Activated CD8-positive, alpha-beta memory T cell treated with anti-CD3 and anti-CD28 coated beads for 1 hour (primary cell): ENCODE results near the gene KRT86.
"Not testable (repeated sequence)": the region's sequence is repeated elsewhere in the genome, so short reads cannot be mapped to it uniquely, and the experiment has no call there.

Source experiments
- DNase-seq, 2 donors: peaks; one replicate each; pipeline ENCODE4 v3.0.0-alpha.2; 2020; ENCODE audit warnings: low read depth in 1 of 2; ENCODE audit errors: extremely low read depth in 1 of 2

The KRT86 gene

DNA sequence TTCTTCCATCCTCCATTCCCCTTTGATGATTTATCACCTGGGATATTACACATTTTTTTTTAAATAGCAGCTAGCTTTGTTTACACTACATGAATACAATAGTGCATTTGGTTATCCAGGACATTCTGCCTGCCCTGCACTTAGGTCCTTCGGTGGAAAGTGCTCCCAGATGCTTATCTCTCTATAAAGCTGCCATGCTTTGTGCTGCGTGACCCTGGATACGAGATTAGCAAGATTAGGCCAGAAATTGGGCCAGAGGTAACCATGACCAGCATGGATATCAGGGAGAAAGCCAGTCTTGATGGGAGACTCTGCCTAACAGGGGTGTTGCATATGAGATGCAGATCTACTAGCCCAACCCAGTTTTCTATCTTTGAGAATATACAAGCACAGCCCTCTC lies 58.9 kb downstream of the KRT86 start:
- no peak for DNase-seq

DNA sequence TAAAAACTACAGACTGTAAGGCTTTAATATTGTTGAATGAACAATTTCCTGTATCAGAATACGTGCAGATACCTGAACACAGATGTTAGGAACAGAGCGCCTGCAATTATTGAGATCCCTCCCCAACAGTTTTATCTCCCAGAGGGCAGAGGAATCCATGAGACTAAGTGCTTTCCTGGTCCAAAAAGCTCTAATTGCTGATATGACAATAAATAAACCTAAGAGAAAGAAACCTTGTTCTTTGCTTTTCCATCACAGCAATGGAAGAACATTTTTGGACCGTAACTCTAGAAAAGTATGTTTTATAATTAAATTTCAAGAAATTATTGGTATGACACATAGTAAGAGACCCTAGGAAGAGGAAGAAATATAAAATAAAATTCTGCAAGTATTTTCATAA lies 59.7 kb downstream of the KRT86 start:
- no peak for DNase-seq

DNA sequence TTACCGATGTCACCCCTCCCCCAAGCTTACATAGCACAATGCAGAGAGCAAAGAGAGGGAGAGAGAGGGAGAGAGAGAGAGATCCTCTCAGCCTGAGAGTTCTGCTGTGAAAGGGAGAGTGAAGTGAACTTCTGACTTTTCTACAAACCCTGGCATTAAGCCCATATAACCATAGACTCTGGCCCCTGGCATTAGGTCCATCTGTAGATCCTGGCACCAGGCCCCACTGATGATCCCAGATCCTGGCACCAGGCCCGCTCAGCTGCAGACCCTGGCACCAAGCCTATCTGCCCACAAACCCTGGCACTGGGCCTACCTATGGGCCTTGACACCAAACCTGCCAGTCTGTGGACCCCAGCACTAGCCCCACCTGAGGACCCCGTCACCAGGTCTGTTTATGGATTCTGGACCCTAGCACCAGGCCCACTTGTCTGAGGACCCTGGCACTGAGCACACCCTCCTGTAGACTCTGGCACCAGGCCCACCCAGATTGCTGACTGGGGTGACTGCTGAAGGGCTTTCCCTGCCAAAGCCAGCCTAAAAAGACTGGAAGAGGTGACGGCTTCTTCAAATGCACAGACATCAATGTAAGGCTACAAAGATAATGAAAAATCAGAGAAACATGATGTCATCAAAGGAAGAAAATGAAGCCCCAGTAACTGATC lies 61.3 kb downstream of the KRT86 start:
- DNase-seq: no peak

DNA sequence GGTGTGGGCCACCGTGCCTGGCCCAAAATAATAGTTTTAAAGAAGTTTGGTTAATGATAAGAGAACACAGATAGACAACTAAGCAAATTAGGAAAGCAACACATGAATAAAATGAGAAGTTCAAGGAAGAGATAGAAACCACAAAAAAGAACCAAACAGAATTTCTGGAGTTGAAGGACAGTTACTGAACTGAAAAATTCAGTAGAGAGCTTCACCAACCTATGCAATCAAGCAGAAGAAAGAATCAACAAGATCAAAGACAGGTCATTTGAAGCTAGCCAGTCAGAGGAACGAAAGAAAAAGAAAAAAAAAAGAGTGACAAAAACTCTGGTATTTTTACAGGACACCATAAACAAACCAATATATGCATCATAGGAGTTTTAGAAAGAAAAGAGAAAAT lies 62.2 kb downstream of the KRT86 start:
- no peak for DNase-seq

DNA sequence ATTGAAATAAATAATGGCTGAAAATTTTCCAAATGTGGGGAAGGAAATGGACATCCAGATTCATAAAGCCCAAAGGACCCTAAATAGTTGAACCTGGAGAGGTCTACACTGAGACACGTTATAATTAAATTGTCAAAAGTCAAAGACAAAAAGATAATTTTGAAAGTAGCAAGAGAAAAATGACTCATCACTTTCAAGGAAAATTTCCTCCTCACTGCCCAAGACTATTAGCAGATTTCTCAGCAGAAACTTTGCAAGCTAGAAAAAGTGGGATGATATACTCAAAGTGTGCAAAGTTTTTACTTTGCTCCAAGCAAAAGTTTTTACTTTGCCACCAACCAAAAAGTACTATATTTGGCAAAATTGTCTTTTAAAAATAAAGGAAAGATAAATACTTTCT lies 62.6 kb downstream of the KRT86 start:
- no peak for DNase-seq

DNA sequence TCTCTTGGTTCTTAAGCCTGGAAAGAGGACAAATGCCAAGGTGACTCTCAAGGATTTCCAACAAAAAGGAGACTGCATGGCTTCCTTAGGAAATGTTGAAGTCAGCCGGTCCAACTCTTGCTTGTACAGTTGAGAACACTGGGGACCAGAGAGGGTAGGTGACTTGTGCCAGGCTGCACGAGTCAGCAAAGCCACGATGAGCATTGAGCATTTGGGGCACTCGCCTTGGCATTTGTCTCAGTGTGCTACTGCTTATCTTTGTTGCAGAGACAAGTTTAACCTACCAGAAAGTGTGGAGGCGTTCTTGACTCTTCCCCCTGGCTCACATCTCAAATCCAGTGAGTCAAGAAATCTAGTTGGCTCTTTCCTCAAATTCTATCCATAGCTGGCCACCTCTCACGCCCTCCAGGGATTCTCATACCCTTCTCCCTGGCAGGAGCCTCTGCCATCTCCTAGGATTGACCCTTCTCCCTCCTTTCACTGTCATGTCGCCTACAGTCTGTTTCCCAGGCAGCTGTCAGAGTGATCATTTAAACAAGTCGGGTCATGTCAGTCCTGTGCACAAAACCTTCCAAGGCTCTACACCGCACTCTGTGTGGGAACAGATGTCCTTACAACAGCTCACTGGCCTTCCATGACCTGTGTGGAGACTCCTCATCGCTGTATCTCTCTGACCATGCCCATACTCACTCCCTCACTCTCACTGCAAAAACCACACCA lies 64.0 kb downstream of the KRT86 start:
- no peak for DNase-seq

DNA sequence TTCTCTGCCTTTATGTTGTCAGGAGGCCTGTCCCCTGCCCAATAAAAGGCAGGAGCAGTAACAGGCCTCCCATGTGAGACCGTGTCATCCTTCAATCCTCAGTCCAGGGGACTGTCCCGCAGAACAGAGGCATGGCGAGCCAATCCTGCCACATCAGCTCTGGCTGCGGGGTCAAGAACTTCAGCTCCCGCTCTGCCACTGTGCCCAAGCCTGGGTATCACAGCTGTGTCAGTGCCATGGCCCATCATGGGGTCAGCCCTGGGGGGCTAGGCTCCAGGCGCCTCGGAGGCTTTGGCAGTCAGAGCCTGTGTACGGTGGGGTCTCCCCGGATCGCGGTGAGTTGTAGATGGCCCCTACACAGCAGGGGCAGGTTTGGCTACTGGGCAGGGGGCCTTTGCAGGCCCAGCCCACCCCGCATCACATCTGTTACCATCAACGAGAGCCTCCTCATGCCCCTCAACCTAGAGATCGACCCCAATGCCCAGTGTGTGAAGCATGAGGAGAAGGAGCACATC lies 66.7 kb downstream of the KRT86 start:
- no peak for DNase-seq

DNA sequence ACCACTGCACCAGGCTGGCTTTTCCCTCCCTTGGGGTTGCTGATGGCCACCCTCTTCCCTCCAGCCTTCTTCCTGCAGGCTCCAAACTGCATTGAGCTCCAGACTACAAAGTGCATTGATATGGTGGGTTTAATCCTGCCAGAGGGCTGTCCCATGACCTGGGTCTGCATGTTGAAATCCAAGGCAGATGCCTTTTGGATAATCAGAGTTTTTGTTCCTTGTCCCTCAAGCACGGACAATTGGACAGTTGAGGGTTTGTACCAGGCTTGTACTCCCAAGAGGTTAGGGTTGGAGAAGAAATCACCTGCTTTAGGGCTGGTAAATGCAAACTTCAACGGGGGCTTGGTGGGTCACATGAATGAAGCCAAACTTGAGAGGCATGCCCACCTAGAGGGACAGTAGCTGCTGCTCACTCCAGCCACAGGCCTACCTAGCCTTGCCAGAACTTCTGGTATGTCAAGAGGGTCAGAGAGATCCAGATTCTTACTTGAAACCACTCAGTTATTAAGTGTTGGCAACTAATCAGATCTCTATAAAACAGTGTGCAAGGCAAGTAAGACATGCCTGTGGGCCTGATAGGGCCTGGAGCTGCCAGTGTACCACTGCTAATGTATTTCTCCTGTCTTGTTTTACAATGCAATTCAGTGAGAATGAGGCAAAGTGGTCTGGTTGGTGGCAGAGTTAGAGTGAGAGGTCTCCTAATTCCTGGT lies 68.5 kb downstream of the KRT86 start:
- no peak for DNase-seq

DNA sequence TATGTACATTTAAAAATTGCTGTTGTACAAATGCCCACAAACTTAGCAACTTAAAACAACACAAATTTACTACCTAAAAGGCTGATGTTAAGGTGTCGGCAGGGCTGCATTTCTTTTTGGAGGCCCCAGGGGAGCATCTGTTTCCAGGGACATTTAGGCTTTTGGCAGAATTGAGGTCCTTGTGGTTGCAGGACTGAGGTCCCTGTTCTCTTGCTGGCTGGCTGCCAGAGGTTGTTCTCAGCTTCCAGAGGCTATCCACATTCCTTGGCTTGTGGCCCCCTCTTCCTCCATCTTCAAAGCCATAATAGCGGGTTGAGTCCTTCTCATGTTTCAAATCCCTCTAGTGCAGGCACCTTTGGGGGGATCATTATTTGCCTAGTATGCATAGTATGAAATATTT lies 69.1 kb downstream of the KRT86 start:
- no peak for DNase-seq

DNA sequence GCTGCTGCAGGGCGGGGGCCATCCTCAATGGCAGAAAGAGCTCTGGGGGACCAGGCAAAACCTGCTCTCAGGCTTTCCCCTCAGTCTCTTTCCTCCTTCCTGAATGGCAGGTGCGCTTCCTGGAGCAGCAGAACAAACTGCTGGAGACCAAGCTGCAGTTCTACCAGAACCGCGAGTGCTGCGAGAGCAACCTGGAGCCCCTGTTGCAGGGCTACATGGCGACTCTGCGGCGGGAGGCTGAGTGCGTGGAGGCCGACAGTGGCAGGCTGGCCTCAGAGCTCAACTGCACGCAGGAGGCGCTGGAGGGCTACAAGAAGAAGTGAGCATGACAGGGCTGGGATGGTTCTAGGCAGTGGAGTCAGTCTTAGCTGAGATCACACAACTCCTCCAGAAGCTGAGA lies 69.7 kb downstream of the KRT86 start:
- DNase-seq: no peak

DNA sequence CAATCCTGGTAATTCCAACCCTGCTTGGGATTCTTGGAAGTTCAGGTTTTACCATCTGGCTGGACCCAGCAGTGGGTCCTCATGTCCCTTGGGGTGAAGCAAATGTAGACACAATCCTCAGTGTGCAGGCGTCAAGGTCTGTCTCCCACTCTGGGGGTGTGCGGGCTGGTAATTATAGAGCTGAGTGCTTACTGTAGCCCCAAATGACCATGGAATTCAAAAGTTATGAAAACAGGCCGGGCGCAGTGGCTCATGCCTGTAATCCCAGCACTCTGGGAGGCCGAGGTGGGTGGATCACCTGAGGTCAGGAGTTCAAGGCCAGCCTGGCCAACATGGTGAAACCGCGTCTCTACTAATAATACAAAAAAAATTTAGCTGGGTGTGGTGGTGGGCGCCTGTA lies 70.6 kb downstream of the KRT86 start:
- DNase-seq: not testable (repeated sequence)

DNA sequence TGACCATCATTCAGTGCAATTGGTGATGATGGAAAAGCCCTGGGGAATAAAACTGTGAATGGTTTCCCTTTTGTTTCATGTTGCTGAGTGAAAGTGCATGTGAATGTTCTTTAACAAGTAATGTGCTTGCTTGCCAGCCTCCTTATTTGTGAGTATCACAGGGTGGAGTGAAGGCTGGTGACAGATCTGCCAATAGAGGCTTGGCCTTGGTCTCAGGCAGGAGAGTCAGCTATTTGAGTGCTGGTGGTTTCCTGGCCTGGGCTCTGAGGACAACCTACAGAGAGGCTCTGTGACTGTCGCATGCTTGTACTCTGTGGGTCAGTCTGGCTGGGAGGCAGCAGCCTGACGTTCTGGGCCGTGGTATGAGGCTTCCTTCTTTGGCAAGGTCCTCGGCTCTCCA lies 72.1 kb downstream of the KRT86 start:
- no peak for DNase-seq

DNA sequence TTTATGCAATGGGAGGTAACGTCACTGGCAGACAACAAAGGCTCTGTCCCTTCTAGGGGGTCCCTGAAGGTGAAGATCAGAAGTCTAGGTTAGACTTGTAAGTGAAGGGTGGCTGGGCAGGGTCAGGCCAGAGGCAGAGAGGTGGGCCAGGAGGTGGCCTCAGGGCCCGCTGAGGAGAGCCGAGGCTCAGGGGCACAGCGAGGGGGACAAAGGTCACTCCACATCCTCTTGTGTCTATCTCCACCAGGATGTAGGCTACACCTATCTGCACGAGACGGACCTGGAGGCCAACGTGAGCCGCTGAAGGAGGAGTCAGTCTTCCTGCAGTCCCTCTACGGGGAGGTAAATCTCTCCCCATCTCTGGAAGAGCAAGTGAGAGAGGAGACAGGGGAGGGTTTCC lies 72.6 kb downstream of the KRT86 start:
- no peak for DNase-seq

DNA sequence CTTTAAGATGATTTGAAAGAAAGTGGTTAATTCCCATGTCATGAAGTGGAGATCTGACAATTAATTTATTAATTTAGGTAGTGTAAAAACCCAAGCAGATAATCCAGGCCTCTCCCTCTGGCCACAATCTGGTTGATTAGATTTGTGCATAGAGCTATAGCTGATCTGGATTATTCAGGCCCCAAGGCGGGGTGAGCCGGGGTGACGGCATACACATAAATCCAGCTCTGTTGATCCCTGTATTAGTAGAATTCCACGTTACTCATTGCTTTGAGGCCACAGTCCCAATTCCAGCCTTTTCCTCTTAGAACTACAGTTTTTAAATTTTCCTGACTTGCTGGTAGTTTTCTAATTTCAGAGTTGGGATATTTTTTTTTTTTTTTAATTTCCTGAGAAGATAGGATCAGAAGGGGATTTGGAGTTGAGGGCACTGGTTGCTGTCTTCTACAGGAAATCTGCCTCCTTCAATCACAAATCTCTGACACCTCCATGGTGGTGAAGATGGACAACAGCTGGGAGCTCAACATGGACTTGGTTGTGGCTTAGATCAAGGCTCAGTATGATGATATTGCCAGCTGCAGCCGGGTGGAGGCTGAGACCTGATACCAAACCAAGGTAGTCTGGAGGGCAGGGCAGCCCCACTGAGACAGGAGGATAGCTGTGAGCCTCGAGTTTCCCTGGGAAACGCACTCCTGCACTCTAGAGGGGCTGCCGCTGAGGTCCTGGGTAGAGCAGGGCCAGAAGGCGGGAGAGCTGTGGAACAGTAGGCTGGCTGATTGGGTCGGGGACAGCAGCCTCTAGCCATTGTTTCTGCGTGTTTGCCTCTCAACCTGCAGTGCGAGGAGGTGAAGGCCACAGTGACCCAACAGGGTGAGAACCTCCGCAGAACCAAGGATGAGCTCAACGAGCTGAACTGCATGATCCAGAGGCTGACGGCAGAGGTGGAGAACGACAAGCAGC lies 73.4 kb downstream of the KRT86 start:
- DNase-seq: no peak

DNA sequence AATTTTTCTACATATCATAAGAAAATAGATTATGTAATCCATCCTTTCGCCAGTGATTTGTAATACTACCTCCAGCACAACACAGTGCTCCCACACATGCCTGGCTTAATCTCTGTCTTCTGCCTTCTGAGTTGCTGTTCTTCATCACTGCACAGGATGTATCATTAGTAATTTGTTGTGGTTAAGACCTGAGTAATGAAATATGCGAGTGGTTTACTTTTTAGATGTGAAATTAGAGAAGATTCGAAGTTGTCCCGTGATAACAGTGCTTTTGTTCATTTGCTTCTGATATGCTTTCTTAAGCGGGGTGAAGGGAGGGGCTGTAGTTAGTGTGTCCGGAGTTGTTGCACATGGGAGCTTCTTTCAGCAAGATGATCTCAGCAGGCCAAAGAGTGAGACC lies 74.8 kb downstream of the KRT86 start:
- no peak for DNase-seq

DNA sequence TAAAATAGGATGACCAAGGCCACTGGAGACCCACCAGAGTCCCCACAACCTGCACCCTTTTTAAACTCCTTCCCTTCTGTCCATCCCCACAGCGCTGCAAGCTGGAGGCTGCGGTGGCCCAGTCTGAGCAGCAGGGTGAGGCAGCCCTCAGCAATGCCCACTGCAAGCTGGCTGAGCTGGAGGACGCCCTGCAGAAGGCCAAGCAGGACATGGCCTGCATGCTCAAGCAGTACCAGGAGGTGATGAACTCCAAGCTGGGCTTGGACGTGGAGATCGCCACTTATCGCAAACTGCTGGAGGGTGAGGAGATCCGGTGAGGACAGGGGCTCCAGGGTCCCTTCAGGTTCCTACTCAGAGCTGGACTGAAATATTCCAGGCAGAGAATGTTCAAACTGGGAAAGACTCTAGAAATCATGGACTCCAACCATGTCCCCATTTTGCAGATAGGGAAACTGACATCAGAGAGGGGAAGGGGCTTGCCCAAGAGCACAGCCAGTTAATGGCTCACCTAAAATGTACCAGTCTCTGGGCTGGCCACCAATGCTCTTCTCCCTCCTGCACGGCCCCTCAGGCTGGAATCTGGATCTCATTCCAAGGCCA lies 75.7 kb downstream of the KRT86 start:
- DNase-seq: no peak

DNA sequence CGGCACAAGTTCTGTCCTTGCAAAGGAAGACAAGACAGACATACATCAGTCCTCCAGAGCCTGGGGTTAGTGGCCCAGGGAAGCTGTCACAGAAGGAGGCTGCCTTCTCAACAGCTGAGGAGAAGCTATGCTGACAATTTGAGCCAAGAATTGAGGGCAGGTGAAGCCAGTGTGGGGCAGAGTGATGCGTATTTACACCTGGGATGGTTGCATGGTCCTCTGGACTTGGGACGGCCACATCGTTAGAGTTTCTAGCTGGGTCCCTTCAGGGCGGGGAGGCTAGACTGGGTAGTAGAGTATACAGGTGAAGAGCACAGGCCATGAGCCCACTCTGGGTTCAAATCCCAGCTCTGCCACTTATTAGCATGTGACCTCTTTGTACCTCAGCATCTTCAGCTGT lies 76.3 kb downstream of the KRT86 start:
- no peak for DNase-seq

DNA sequence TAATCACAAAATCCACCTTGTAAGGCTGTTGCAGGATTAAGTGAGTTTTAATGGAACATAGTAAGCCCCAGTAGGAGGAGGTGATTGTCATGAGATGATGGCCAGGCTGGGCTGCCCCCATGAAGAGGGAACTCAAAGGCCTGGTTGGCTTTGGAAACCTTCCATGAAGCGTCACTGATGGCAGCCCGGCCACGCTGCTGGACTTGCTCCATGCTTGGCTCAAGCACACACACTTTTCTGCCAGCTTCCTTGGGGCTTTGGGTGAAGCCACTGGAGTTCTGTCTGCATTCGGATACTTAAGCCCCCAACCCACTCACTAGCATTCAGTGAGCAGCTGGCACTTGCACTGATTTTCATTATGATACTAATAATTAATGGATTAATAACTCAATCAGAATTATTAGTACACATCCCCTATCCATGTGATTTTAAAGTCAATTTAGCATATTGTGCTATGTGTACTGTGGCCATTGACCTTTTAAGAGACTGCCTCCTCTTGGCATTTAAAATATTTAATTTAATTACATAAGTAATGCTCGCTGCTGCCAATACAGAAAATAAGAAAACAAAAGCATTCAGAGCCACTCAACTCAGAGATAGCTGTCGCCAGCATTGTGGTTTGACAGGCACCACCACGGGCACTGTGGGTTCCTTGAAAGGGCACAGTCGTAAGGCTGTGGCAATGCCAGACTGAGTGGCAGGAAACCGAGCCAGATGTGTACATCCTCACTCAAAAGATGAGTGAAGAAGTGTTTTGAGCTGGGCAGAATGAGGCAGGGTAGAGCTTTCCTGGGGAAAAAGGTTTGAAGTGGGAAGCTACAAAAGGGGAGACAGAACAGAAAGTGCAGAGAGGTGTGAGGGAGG lies 77.0 kb downstream of the KRT86 start:
- DNase-seq: peak; percentile 26 to 43

DNA sequence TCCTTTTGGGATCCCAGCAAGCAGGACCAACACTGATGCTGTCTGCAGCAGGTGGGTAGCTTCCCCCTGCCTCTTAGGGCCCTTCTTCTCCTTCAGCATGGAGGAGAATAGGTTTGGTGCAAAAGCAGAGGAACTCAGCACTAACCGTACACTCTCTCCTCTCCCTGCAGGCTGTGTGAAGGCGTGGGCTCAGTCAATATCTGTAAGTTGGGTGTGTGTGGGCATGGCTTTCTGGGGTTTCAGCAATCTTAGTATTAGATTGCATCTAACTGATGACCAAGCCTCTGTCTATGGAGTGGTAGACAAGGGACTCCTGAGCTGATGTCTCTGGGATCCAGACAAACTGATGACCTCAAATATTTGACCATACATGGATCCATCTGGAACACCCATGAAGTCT lies 78.5 kb downstream of the KRT86 start:
- no peak for DNase-seq

DNA sequence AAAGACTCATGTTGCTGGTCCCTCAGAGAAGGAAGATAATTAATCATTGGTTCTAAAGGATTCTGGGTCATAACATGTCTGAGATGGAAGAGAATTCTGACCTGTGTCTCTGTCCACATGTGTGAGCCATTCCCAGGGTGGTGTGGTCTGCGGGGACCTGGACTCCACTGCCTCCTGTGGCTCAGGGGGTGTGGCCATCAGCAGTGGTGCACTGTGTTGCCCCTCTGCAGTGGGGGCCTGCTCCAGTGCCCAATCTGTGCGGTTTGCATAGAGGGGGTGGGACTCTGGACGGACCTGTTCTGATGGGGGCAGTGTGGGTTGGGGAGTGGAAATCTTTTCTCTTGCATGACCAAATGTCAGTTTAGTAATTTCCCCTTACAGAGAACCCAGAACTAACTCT lies 79.3 kb downstream of the KRT86 start:
- DNase-seq: no peak
